Measurements from ENCODE around the gene MGMT.
A peak's percentile ranks its signal among the peaks of the same experiment; 100 is the strongest.
"Not testable (repeated sequence)": the region's sequence is repeated elsewhere in the genome, so short reads cannot be mapped to it uniquely, and the experiment has no call there.

MGMT gene

DNA sequence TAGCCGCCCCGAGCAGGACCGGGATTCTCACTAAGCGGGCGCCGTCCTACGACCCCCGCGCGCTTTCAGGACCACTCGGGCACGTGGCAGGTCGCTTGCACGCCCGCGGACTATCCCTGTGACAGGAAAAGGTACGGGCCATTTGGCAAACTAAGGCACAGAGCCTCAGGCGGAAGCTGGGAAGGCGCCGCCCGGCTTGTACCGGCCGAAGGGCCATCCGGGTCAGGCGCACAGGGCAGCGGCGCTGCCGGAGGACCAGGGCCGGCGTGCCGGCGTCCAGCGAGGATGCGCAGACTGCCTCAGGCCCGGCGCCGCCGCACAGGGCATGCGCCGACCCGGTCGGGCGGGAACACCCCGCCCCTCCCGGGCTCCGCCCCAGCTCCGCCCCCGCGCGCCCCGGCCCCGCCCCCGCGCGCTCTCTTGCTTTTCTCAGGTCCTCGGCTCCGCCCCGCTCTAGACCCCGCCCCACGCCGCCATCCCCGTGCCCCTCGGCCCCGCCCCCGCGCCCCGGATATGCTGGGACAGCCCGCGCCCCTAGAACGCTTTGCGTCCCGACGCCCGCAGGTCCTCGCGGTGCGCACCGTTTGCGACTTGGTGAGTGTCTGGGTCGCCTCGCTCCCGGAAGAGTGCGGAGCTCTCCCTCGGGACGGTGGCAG is at the start of gene MGMT:
Gene MGMT (plus strand): TSS at position 539 of the 656 bp plus-strand sequence.
- DNase-seq, result peak; percentile 51 to 75

GRCh38 chr10:129417870-129418269 is 49.2 kb upstream of the MGMT start:
- DNase-seq, result no peak

DNA sequence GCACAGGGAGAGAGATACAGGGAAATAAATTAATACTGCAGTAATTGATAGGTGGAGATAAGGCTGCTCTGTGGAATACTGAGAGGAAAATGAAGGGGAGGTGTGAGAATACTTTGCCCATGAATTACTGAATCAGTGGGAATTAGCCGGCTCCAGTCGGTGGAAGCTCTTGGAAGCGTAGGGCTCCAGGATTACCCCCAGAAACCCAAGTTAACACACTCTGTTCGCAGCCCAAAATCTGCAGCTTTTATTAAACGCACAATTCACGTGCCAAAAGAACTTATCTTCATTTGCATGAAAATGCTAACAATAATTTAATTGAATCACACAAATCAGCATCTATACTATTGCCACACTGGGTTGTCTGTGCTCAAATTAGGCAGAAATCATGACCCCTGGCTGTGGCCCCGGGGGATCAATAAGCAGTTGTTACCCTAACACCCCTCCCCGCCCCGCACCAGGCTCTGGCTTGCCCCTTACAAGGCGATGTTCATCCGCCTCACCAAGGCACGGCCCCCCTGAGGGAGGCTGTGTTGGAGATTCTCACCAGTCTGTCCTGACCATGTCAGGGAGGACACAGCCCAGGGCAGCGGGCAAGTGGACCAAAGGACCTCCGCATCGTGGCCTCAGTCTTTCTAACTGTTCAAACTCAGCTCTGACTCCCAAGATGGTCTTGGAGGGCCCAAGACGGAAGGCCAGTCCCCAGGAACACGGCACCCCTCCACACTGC is 48.4 kb upstream of the MGMT start:
- no peak for DNase-seq

GRCh38 chr10:129419397-129419796 is 47.6 kb upstream of the MGMT start:
- no peak for DNase-seq

DNA sequence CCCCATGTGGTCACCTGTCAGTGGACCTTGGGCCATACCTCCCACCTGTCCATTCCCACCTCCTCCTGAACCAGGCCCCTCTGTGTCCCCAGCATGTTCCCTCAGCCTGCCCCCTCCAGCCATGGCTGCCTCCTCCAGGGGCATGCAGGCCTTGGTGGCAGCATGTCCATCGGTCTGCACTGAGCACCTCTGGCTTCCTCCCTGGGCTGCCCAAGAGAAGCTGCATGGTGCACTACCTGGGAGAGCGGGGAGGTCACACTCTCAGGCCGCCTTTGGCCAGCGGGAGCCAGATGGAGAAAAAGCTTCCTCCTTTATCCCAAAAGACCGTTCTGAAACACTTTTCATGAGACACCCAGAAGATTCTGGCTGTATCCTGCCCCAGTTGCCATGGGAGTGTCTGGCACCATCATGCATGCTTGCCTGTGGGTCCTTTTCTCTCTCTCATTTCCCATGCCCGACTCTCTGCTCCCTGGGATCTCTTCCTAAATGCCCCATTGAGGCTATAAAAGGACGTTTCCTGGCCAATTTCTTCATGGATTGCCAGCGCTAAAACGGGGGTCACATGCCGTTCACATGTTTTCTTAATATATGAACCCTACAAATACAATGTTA is 45.5 kb upstream of the MGMT start:
- DNase-seq, result no peak

GRCh38 chr10:129424978-129425377 is 42.1 kb upstream of the MGMT start:
- DNase-seq, result no peak

DNA sequence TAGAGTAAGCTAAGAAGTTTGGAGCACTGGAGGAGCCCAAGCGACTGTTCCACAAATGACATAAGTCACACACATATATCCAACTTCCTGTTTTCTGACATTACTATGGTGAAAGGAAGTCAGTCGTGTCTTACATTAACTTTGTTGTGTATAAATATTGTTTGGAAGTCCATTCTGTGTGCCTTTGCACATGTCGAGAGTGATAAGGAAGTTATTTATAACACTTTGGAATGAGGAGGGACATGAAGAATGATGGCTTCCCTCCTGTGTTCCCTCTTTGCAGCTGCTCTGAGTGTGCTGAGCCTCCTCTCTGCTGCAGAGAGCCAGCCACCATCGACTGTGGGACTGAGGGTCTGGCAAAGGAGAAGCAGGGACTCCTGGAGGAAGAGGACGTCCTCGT is 40.4 kb upstream of the MGMT start:
- no peak for DNase-seq

DNA sequence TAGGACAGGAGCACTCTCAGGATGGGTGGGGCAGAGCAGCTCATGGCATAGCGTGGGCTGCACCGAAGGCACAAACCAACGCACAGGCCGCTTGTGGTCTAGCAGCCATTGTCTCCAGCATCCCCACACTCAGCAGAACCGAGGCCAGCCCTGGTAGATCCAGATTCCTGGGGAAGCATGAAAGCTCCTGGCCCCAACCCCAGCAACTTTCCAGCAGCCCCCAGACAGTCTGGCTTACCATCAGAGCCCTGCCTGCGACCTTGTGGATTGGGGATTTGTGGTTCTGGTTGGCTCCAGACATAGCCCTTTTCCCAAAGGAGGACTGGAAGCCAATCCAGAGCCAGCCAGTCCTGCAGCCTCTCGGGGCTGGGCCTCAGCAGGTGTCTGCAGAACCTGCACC is 33.8 kb upstream of the MGMT start:
- no peak for DNase-seq

- DNase-seq, result not testable (repeated sequence)
Observed at GRCh38 chr10:129435724-129436123, 31.3 kb upstream of the MGMT start.

GRCh38 chr10:129438024-129438423 is 29.0 kb upstream of the MGMT start:
- DNase-seq, result no peak

GRCh38 chr10:129440247-129440646 is 26.8 kb upstream of the MGMT start:
- no peak for DNase-seq

DNA sequence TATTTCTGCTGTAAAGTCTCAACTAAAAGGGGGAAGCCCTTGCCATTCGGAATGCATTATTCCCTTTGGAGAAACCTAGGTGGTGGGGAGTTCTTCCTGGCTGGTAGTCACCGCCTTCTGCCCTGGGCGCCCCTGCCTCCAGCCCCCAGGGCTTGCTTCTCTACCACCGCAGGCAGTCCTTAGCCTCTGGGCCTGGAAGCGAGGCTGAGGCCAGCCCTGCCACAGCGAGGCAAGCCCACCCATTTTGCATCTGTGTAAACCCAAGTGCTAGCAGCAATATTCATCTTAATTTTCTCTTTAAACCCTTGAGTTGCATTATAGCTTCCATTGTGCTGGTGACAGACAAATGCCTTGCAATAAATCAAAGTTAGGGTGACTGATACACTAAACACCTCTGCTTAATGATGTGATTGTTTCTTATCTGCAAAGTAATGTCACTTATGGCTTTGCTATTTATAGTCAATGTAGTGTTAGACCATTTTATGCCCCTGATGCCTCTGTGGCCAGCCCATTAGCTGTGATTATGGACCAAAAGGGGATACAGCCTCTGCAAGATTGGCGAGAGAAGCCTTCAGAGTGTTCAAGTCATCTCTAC is 26.2 kb upstream of the MGMT start:
- no peak for DNase-seq

DNA sequence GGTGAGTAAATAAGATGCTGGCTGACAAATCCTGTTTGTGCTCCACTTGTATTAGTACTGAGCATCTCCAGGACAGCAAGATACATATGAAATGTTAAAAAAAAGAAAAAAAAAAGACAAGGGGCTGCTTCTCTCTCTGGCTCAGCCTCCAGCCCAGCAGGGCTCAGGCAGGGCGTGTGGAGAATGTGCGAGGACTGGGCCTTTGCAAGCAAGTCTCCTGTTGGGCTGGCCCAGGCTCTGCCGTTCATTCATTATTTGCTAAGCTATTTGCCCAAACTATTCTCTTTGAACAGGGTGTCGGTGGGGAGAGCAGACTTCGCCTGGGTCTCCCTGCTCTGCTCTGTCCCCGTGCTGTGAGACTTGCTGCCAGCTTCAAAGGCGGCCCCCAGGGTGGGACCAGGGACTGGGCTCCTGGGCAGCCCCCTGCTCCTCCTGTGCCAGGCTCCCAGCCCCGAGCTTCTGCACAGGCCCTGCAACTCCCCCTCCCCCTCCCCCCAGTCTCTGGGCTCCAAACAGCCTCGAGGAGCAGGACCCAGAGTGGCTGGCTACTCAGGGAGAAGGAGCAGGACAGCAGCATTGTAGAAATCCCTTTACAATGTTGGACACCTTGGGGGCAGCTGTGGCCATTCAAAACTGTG is 25.6 kb upstream of the MGMT start:
- DNase-seq, result peak in 1 of 2 experiments; percentile 14

- DNase-seq, result no peak
Observed at GRCh38 chr10:129442866-129443265, 24.2 kb upstream of the MGMT start.

DNA sequence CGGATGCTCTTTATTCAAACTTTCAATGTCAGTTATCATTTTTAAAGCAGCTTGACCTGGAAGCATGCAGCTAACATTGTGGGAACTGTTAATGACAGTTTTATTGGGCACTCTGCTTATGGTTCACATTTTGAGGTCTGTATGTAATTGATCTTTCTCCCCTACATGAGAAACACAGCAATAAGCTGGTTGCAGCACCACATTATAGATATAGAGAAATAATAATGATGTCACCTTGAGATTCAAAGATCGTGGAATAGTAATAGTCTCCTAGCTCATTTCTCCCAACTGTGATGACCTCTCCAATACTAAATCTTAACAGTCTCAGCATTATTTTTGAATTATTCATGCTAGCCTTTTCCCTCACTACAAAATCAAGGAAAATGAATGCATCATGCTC is 22.7 kb upstream of the MGMT start:
- DNase-seq, result no peak

DNA sequence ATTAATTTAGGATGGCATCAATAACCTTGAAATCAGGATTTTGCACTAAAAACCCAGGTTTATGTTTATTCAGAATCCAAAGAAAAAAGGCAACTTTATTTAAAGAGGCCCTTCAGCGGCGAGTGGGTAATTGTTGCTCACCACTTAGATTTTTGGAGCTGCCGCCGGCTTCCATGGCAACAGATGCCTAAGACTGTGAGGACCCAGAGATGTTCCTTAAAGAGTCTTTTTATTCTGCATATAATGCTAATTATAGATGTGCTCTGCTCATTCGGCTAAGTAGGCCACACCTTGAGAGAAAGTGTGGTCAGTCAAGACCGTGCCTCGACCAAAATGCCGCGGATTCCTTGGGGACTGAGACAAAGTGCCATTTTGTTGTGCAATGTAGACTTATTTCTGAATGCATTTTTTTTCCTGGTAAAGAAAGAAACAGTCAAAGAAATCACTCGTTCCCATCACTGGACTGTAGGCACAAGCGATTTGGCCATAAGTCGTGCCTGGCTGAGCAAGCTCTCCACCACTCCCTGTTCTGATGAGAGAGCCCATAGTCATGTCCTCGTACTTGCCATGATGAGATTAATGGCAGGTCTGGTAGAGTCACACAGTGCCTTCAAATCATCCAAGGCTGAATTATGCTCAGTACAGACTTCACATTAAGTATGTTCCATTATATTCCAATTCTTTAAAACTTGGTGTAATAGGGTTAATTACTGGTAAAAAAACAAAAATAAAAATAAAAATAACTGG is 21.4 kb upstream of the MGMT start:
- DNase-seq, result no peak

- no peak for DNase-seq
Observed at GRCh38 chr10:129446183-129446581, 20.9 kb upstream of the MGMT start.

DNA sequence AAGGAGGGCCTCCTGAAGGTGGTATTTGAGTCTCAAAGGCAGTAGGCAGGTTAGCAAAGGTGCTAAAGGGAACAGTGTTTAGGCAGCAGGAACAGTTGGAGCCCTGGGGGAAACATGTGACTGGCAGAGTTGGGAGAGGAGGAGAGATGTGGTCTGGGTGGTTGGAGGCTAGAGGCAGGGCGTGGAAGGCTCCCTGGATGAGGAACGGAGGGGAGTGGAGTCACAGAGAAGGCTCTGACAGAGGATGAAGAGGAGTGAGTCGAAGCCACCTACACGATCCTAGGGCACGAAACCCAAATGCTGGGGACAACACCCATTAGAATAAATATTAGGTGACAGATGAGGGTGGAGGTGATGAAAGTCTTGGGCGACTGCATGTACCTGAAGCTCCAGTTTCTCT is 19.6 kb upstream of the MGMT start:
- DNase-seq, result no peak

- no peak for DNase-seq
Observed at GRCh38 chr10:129448086-129448485, 19.0 kb upstream of the MGMT start.

DNA sequence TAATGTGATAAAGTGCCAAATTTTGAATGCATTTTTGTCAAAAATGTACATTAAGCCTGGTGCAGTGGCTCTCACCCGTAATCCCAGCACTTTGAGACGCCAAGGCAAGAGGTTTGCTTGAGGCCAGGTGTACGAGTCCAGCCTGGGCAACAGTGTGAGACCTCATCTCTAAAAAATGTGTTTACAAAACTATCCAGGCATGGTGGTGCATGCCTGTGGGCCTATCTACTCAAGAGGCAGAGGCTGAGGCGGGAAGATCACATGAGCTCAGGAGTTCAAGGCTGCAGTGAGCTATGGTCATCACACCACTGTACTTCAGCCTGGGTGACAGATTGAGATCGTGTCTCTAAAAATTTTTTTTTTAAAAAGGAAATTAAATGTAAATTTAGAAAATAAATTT is 18.5 kb upstream of the MGMT start:
- no peak for DNase-seq

DNA sequence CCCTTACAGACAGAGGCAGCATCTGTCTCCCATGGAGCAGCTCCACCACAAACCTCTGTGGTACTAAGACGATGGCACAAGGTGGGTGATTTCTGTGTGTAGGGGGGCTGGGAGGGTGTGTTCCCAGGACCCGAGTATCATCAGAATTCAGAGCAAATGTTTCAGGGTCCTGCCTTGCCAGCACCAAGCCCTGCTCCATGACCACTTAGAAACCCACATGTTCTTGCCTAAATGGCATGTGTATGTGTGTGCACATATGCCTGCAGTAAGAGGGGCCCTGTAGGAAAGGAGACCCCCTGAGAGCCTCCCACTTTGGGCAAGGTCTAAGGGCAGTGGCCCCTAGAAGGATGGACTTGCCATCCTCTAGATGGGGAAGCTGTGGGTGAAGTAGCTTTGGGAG is 17.1 kb upstream of the MGMT start:
- DNase-seq, result no peak

DNA sequence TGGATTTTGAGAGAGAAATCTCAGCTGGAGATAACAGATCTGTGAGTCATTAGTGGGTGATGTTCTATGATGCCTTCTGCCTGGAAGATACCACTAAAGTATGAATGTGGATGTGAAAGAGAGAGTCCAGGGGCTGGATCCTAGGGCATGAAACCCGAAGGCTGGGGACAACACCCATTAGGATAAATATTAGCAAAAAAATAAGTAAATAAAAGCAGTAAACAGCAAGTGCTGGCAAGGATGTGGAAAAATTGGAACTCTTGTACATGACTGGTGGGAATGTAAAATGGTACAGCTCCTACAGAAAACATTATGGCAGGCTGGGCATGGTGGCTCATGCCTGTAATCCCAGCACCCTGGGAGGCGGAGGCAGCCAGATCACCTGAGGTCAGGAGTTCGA is 16.6 kb upstream of the MGMT start:
- no peak for DNase-seq

DNA sequence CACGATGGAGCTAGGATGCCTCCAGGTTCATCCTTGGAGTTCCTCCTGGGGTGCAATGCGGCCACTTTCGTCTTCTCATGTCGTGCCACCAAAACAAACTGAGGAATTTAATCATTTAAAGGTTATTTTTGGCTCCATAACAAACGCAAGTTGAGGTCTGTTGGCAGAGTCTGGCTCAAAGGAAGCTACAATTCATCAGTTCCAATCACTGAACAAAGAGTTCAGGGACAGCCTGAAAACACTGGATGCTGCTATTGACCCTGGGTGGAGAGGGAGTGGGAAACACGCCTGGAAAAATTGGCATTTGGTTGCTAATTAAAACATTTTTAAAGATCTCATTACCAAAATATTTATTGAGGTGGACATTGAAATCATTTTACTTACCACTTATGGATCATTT is 11.4 kb upstream of the MGMT start:
- DNase-seq, result no peak

All from NCI-H1930 (cell line).